Activated naive CD8-positive, alpha-beta T cell treated with anti-CD3 and anti-CD28 coated beads, Interleukin-2, amount 50 U/mL, for 16 hours (primary cell): Measurements from ENCODE around the gene DAGLB.

ENCODE experiments used
- DNase-seq: peaks from one replicate; pipeline ENCODE4 v3.0.0-alpha.2; 2020; ENCODE audit warnings: low read depth, low spot score

DAGLB gene

GRCh38 chr7:6365451-6365850 is 82.3 kb downstream of the DAGLB start:
- no peak for DNase-seq

DNA sequence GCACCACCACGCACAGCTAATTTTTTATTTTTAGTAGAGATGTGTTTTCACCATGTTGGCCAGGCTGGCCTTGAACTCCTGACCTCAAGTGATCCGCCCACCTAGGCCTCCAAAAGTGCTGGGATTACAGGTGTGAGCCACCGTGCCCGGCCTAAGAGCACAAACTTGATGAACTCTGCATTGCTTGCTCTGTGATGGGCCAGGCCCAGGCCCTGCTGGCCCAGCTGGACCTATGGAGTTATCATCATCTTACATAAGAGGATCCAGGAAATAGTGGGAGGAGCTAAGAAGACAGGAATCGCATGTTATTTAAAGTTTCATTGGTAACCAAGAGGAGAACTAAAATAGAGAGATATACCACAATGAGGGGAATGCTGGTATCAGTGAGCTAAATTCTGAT is 86.9 kb downstream of the DAGLB start:
- DNase-seq, result no peak

GRCh38 chr7:6359734-6360133 is 88.0 kb downstream of the DAGLB start:
- no peak for DNase-seq
